Subcutaneous abdominal adipose tissue (tissue), 5 donors: ENCODE measurements around the gene ACSS3.

ENCODE experiments used
- H3K27ac ChIP-seq: one replicate; pipeline ENCODE4 v1.7.0; 2013; ENCODE audit warnings: low read depth, mild to moderate bottlenecking, inconsistent platforms, low read length, moderate library complexity
- H3K27me3 ChIP-seq, 5 donors: one replicate each; pipeline ENCODE4 v1.7.0; 2013; ENCODE audit warnings: low read length in 5 of 5, inconsistent platforms in 1 of 5; ENCODE audit not compliant: control insufficient read depth in 5 of 5, insufficient read depth in 4 of 5
- H3K36me3 ChIP-seq, 5 donors: one replicate each; pipeline ENCODE4 v1.7.0; 2013; ENCODE audit warnings: low read length in 5 of 5; ENCODE audit not compliant: control insufficient read depth in 5 of 5, insufficient read depth in 5 of 5
- H3K4me1 ChIP-seq, 5 donors: one replicate each; pipeline ENCODE4 v1.7.0; 2013; ENCODE audit warnings: low read length in 5 of 5, mild to moderate bottlenecking in 3 of 5, moderate library complexity in 1 of 5; ENCODE audit not compliant: control insufficient read depth in 5 of 5, insufficient read depth in 5 of 5
- H3K4me3 ChIP-seq, 5 donors: one replicate each; pipeline ENCODE4 v1.7.0; 2013; ENCODE audit warnings: low read length in 5 of 5, low read depth in 1 of 5
- H3K9ac ChIP-seq, 5 donors: one replicate each; pipeline ENCODE4 v1.7.0; 2013; ENCODE audit warnings: low read length in 5 of 5, mild to moderate bottlenecking in 4 of 5, moderate library complexity in 3 of 5
- H3K9me3 ChIP-seq, 5 donors: one replicate each; pipeline ENCODE4 v1.7.0; 2013; ENCODE audit warnings: low read length in 5 of 5; ENCODE audit not compliant: control insufficient read depth in 5 of 5
- donor health status: healthy.
- donor health status: healthy.
- donor health status: healthy.
- donor health status: healthy.
- donor health status: healthy.

Gene ACSS3

GRCh38 chr12:81263072-81263471 is 185.2 kb downstream of the ACSS3 start:
- H3K4me3 ChIP-seq = no peak overlapping the region
- no peaks in the 10 kb centered on the region for H3K4me1 ChIP-seq
- H3K36me3 ChIP-seq = peaks cover 0 to 5% (median 3%) of the 10 kb centered on the region in 5 donors
- no peaks in the 10 kb centered on the region for H3K27me3 ChIP-seq
- no peaks in the 10 kb centered on the region for H3K9me3 ChIP-seq
- H3K9ac ChIP-seq = no peak overlapping the region
- H3K27ac ChIP-seq = no peak overlapping the region

GRCh38 chr12:81270385-81270784 is 192.5 kb downstream of the ACSS3 start:
- Histone ChIP-seq H3K4me1 (no peaks in the 10 kb centered on the region), H3K9ac (no peak overlapping the region), H3K4me3 (no peak overlapping the region), H3K27me3 (no peaks in the 10 kb centered on the region), H3K9me3 (no peaks in the 10 kb centered on the region), H3K36me3 (no peaks in the 10 kb centered on the region), H3K27ac (no peak overlapping the region)

GRCh38 chr12:81274637-81275529 is 197.0 kb downstream of the ACSS3 start:
- H3K4me1 ChIP-seq = no peaks in the 10 kb centered on the region
- no peaks in the 10 kb centered on the region for H3K27me3 ChIP-seq
- H3K9me3 ChIP-seq = no peaks in the 10 kb centered on the region
- no peak overlapping the region for H3K9ac ChIP-seq
- no peak overlapping the region for H3K27ac ChIP-seq
- H3K36me3 ChIP-seq = no peaks in the 10 kb centered on the region
- H3K4me3 ChIP-seq = no peak overlapping the region

GRCh38 chr12:81284137-81284536 is 206.3 kb downstream of the ACSS3 start:
- H3K36me3 ChIP-seq = no peaks in the 10 kb centered on the region
- H3K27me3 ChIP-seq = no peaks in the 10 kb centered on the region
- H3K4me1 ChIP-seq = no peaks in the 10 kb centered on the region
- no peaks in the 10 kb centered on the region for H3K9me3 ChIP-seq
- H3K4me3 ChIP-seq = no peak overlapping the region
- H3K27ac ChIP-seq = no peak overlapping the region
- H3K9ac ChIP-seq = no peak overlapping the region

- Histone ChIP-seq H3K36me3 (no peaks in the 10 kb centered on the region), H3K27ac (no peak overlapping the region), H3K27me3 (no peaks in the 10 kb centered on the region), H3K4me1 (no peaks in the 10 kb centered on the region), H3K9me3 (no peaks in the 10 kb centered on the region), H3K9ac (no peak overlapping the region), H3K4me3 (no peak overlapping the region)
Observed at GRCh38 chr12:81288651-81289050, 210.8 kb downstream of the ACSS3 start.

GRCh38 chr12:81294325-81295190 is 216.7 kb downstream of the ACSS3 start:
- H3K4me1 ChIP-seq = no peaks in the 10 kb centered on the region
- no peaks in the 10 kb centered on the region for H3K9me3 ChIP-seq
- H3K36me3 ChIP-seq = no peaks in the 10 kb centered on the region
- no peaks in the 10 kb centered on the region for H3K27me3 ChIP-seq
- no peak overlapping the region for H3K4me3 ChIP-seq
- no peak overlapping the region for H3K9ac ChIP-seq
- no peak overlapping the region for H3K27ac ChIP-seq

GRCh38 chr12:81295251-81295650 is 217.4 kb downstream of the ACSS3 start:
- no peak overlapping the region for H3K9ac ChIP-seq
- no peaks in the 10 kb centered on the region for H3K27me3 ChIP-seq
- no peak overlapping the region for H3K4me3 ChIP-seq
- H3K27ac ChIP-seq = no peak overlapping the region
- no peaks in the 10 kb centered on the region for H3K4me1 ChIP-seq
- H3K36me3 ChIP-seq = no peaks in the 10 kb centered on the region
- no peaks in the 10 kb centered on the region for H3K9me3 ChIP-seq

- Histone ChIP-seq H3K9me3 (no peaks in the 10 kb centered on the region), H3K4me1 (no peaks in the 10 kb centered on the region), H3K36me3 (no peaks in the 10 kb centered on the region), H3K9ac (no peak overlapping the region), H3K27me3 (no peaks in the 10 kb centered on the region), H3K27ac (no peak overlapping the region), H3K4me3 (no peak overlapping the region)
Observed at GRCh38 chr12:81296556-81297305, 218.9 kb downstream of the ACSS3 start.

GRCh38 chr12:81297601-81298000 is 219.7 kb downstream of the ACSS3 start:
- H3K4me1 ChIP-seq = no peaks in the 10 kb centered on the region
- no peak overlapping the region for H3K27ac ChIP-seq
- no peaks in the 10 kb centered on the region for H3K9me3 ChIP-seq
- no peaks in the 10 kb centered on the region for H3K36me3 ChIP-seq
- H3K4me3 ChIP-seq = no peak overlapping the region
- H3K27me3 ChIP-seq = no peaks in the 10 kb centered on the region
- H3K9ac ChIP-seq = no peak overlapping the region
